ENCODE data around the gene BCAN.

Gene BCAN

GRCh38 chr1:156641761-156642264, at the start of gene BCAN:
TSS of gene BCAN (plus strand) at chr1:156642117. CDS start at chr1:156646055, 3,938 bp downstream.
- Mint-ChIP-seq H3K9me3 (no peaks in the 10 kb centered on the region), H3K4me3 (peak within 1 kb of the TSS; percentile 54), H3K27me3 (ENCODE audit: low read depth) (peaks cover 83% of the 10 kb centered on the region), H3K36me3 (ENCODE audit: low read depth) (peaks cover 6% of the 10 kb centered on the region), H3K27ac (no peak within 1 kb of the TSS), H3K4me1 (ENCODE audit: low read depth) (peaks cover 38% of the 10 kb centered on the region)

GRCh38 chr1:156592158-156592909, 49.6 kb upstream of the BCAN start:
- Mint-ChIP-seq H3K9me3 (no peaks in the 10 kb centered on the region), H3K36me3 (ENCODE audit: low read depth) (peaks cover 25% of the 10 kb centered on the region), H3K27ac (peak overlapping the region; percentile 9), H3K4me3 (peak overlapping the region; percentile 56), H3K4me1 (ENCODE audit: low read depth) (peaks cover 17% of the 10 kb centered on the region), H3K27me3 (ENCODE audit: low read depth) (no peaks in the 10 kb centered on the region)

GRCh38 chr1:156592910-156593660, 48.8 kb upstream of the BCAN start:
- peak overlapping the region; percentile 9 for H3K27ac Mint-ChIP-seq
- peaks cover 17% of the 10 kb centered on the region for H3K4me1 Mint-ChIP-seq (ENCODE audit: low read depth)
- no peaks in the 10 kb centered on the region for H3K27me3 Mint-ChIP-seq (ENCODE audit: low read depth)
- H3K9me3 Mint-ChIP-seq = no peaks in the 10 kb centered on the region
- H3K36me3 Mint-ChIP-seq (ENCODE audit: low read depth) = peaks cover 26% of the 10 kb centered on the region
- H3K4me3 Mint-ChIP-seq = peak overlapping the region; percentile 56

GRCh38 chr1:156593661-156593989, 48.3 kb upstream of the BCAN start:
- Mint-ChIP-seq H3K9me3 (no peaks in the 10 kb centered on the region), H3K4me1 (ENCODE audit: low read depth) (peaks cover 17% of the 10 kb centered on the region), H3K27ac (no peak overlapping the region), H3K4me3 (no peak overlapping the region), H3K36me3 (ENCODE audit: low read depth) (peaks cover 30% of the 10 kb centered on the region), H3K27me3 (ENCODE audit: low read depth) (no peaks in the 10 kb centered on the region)

GRCh38 chr1:156594190-156594589, 47.7 kb upstream of the BCAN start:
- Mint-ChIP-seq H3K9me3 (no peaks in the 10 kb centered on the region), H3K4me1 (ENCODE audit: low read depth) (peaks cover 23% of the 10 kb centered on the region), H3K36me3 (ENCODE audit: low read depth) (peaks cover 33% of the 10 kb centered on the region), H3K27ac (no peak overlapping the region), H3K27me3 (ENCODE audit: low read depth) (no peaks in the 10 kb centered on the region), H3K4me3 (no peak overlapping the region)

GRCh38 chr1:156595016-156595415, 46.9 kb upstream of the BCAN start:
- peak overlapping the region; percentile 66 for H3K27ac Mint-ChIP-seq
- peaks cover 24% of the 10 kb centered on the region for H3K4me1 Mint-ChIP-seq (ENCODE audit: low read depth)
- H3K9me3 Mint-ChIP-seq = no peaks in the 10 kb centered on the region
- peaks cover 33% of the 10 kb centered on the region for H3K36me3 Mint-ChIP-seq (ENCODE audit: low read depth)
- H3K27me3 Mint-ChIP-seq (ENCODE audit: low read depth) = no peaks in the 10 kb centered on the region
- H3K4me3 Mint-ChIP-seq = no peak overlapping the region

- Mint-ChIP-seq H3K36me3 (ENCODE audit: low read depth) (peaks cover 34% of the 10 kb centered on the region), H3K4me1 (ENCODE audit: low read depth) (peaks cover 23% of the 10 kb centered on the region), H3K27me3 (ENCODE audit: low read depth) (no peaks in the 10 kb centered on the region), H3K27ac (no peak overlapping the region), H3K9me3 (no peaks in the 10 kb centered on the region), H3K4me3 (no peak overlapping the region)
Observed at GRCh38 chr1:156596426-156596825, 45.5 kb upstream of the BCAN start.

GRCh38 chr1:156598125-156598524, 43.8 kb upstream of the BCAN start:
- Mint-ChIP-seq H3K4me1 (ENCODE audit: low read depth) (peaks cover 25% of the 10 kb centered on the region), H3K4me3 (no peak overlapping the region), H3K9me3 (no peaks in the 10 kb centered on the region), H3K27ac (peak overlapping the region; percentile 11), H3K36me3 (ENCODE audit: low read depth) (peaks cover 34% of the 10 kb centered on the region), H3K27me3 (ENCODE audit: low read depth) (no peaks in the 10 kb centered on the region)

GRCh38 chr1:156598731-156599432, 43.0 kb upstream of the BCAN start:
- Mint-ChIP-seq H3K4me1 (ENCODE audit: low read depth) (peaks cover 25% of the 10 kb centered on the region), H3K36me3 (ENCODE audit: low read depth) (peaks cover 34% of the 10 kb centered on the region), H3K27me3 (ENCODE audit: low read depth) (no peaks in the 10 kb centered on the region), H3K9me3 (no peaks in the 10 kb centered on the region), H3K27ac (no peak overlapping the region), H3K4me3 (no peak overlapping the region)

GRCh38 chr1:156599811-156600210, 42.1 kb upstream of the BCAN start:
- Mint-ChIP-seq H3K27ac (no peak overlapping the region), H3K4me3 (peak overlapping the region; percentile 99), H3K36me3 (ENCODE audit: low read depth) (peaks cover 31% of the 10 kb centered on the region), H3K9me3 (no peaks in the 10 kb centered on the region), H3K27me3 (ENCODE audit: low read depth) (no peaks in the 10 kb centered on the region), H3K4me1 (ENCODE audit: low read depth) (peaks cover 25% of the 10 kb centered on the region)

- Mint-ChIP-seq H3K4me1 (ENCODE audit: low read depth) (peaks cover 19% of the 10 kb centered on the region), H3K27me3 (ENCODE audit: low read depth) (no peaks in the 10 kb centered on the region), H3K27ac (peak overlapping the region; percentile 94), H3K36me3 (ENCODE audit: low read depth) (peaks cover 23% of the 10 kb centered on the region), H3K4me3 (peak overlapping the region; percentile 99), H3K9me3 (no peaks in the 10 kb centered on the region)
Observed at GRCh38 chr1:156600733-156601121, 41.2 kb upstream of the BCAN start.

- no peaks in the 10 kb centered on the region for H3K27me3 Mint-ChIP-seq (ENCODE audit: low read depth)
Observed at GRCh38 chr1:156601122-156601830, 40.6 kb upstream of the BCAN start, which contains the start of gene GPATCH4. TSS of gene GPATCH4 (minus strand) at chr1:156601479.

GRCh38 chr1:156601892-156602291, 40.0 kb upstream of the BCAN start:
- peak overlapping the region; percentile 99 for H3K4me3 Mint-ChIP-seq
- peaks cover 14% of the 10 kb centered on the region for H3K36me3 Mint-ChIP-seq (ENCODE audit: low read depth)
- no peak overlapping the region for H3K27ac Mint-ChIP-seq
- peaks cover 2% of the 10 kb centered on the region for H3K27me3 Mint-ChIP-seq (ENCODE audit: low read depth)
- H3K9me3 Mint-ChIP-seq = no peaks in the 10 kb centered on the region
- H3K4me1 Mint-ChIP-seq (ENCODE audit: low read depth) = peaks cover 19% of the 10 kb centered on the region

More at GRCh38 chr1:156601122-156601830, 40.6 kb upstream of the BCAN start, which contains the start of gene GPATCH4:
- H3K27ac Mint-ChIP-seq = peak within 1 kb of the TSS; percentile 94
- no peaks in the 10 kb centered on the region for H3K9me3 Mint-ChIP-seq
- peaks cover 18% of the 10 kb centered on the region for H3K36me3 Mint-ChIP-seq (ENCODE audit: low read depth)
- peak within 1 kb of the TSS; percentile 99 for H3K4me3 Mint-ChIP-seq
- H3K4me1 Mint-ChIP-seq (ENCODE audit: low read depth) = peaks cover 19% of the 10 kb centered on the region

- H3K27ac Mint-ChIP-seq = no peak overlapping the region
- H3K4me3 Mint-ChIP-seq = peak overlapping the region; percentile 55
Observed at GRCh38 chr1:156602557-156602993, 39.3 kb upstream of the BCAN start.

More at GRCh38 chr1:156602557-156602993, 39.3 kb upstream of the BCAN start:
- Mint-ChIP-seq H3K9me3 (no peaks in the 10 kb centered on the region), H3K36me3 (ENCODE audit: low read depth) (peaks cover 10% of the 10 kb centered on the region), H3K4me1 (ENCODE audit: low read depth) (peaks cover 19% of the 10 kb centered on the region), H3K27me3 (ENCODE audit: low read depth) (peaks cover 5% of the 10 kb centered on the region)
